Measurements from ENCODE around the gene RAB22A.
A peak's percentile ranks its signal among the peaks of the same experiment; 100 is the strongest.

The RAB22A gene

DNA sequence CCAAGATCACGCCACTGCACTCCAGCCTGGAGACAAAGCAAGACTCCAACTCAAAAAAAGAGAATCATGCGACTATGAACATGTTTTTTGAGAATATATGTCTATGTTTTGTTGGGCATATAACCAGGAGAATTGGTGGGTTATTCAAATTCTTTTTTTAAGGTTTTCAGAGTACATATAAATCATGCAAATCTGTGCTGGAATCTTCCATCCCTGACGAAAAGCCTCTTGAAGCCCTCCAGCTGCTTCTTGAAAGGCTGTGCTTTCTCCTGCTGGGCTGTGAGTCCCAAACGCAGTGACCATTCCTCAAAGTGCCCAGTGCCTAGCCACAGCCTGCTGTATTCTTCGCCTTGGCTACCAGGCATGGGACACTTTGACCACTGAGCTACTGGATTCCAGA, 9.2 kb upstream of the RAB22A start:
- DNase-seq (ENCODE audit: low read depth in 2 of 2, low spot score in 1 of 2) = no peak

DNA sequence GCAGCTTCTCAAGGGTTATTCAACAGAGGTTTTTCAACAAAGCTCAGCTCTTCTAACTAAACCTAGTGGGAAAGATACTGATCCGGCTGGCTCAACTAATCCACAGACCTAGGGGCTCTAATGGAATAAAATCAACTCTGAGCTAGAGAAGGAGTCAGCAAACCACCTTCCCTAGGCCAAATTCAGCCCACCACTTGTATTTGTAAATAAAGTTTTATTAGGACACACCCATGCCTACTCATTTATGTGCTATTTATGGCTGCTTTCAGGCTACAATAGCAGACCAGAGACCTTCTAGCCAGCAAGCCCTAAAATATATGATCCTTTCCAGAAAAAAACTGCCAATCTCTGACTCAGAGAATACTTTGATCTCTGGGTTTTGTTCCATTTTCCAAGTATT, 6.0 kb upstream of the RAB22A start:
- no peak for DNase-seq (ENCODE audit: low read depth in 2 of 2, low spot score in 1 of 2)

DNA sequence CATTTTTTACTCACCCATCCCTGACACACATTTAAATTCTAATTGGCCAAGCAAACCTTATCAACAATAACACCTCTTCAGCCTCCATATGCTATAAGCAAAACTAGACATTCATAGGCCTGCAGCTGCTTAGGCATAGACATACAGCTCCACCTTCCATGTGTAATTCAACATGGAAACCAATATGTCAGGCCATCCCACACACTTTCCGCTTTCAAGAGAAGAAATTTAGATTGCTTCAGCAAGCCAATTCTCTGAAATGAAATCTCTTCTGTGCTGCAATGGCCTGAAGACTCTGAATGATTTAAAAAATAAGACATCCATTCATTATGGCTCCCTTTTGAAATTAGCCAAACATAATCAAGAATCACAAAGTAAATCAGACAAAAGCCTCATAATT, 4.5 kb upstream of the RAB22A start:
- no peak for DNase-seq (ENCODE audit: low read depth in 2 of 2, low spot score in 1 of 2)

DNA sequence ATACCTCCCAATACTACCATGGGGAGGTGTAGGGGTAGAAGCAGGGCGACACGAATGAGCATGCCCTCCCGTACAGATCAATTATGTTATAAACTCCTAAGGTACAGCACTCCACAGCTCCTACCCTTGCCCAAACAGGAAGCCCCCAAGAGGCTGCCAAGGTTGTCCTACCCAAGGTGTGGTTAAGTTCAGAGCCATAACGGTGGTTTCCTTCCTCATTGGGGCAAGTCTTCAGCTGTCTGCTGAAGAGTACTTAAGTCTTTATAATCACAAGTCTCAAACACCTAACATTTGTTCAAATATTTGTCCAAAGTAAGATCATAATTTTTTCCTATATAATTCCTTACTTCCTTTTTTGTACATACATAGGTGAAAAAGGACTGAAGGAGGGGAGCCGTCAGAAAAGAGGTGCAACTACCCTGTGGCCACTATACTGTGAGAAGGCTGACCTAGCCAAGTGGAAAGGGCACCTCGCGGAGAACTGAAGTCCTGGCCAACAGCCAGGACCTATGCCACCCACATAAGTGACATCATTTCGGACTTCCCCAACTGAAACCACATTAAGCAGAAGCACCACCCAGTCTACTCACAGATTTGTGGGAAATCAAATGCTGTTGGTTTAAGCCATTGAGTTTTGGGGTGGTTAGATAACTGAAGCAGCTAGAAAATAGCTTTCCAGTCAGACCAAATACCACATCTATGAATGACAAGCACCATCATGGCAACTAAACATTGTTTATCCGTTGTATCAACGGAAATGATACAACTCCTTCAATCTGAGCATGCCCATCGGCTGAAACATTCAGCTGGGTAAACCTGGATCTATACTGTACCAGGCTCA, 2.9 kb upstream of the RAB22A start:
- peak; percentile 31 to 54 for DNase-seq (ENCODE audit: low read depth in 2 of 2, low spot score in 1 of 2)

DNA sequence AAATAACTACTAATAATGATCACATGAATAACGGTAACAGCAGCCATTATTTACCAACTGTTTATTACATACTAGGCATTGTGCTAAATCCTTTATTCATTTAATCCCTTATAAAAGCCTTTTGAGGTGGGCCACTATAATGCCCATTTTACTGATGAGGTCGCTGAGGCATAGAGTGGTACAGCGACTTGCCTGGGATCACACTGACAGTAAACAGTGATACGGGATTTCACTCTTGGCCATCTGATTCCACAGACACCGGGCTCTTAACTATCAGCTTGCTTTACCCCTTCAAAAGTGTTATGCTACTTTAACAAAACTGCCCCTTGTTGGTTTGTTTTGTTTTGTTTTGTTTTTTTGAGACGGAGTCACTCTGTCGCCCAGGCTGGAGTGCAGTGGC, 2.2 kb upstream of the RAB22A start:
- DNase-seq (ENCODE audit: low read depth in 2 of 2, low spot score in 1 of 2) = no peak

DNA sequence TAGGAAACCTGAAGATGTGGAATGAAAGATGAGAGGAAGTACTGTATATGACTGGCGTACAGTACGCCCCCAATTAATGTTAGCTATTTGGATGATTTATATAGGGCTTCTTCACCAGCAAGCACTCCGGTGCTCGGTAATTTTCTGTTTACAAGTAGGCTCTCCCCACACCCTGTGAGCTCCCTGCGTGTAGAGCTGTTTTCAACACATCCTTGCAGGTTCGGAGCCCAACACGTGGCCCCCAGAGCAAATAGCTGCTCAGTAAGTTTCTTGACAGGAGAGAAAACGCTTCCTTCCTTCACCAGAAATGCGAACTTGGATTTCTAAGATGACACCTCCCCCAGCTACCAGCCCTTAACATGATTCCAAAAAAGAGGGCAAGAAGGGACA, 1.2 kb upstream of the RAB22A start:
- DNase-seq (ENCODE audit: low read depth in 2 of 2, low spot score in 1 of 2) = no peak

DNA sequence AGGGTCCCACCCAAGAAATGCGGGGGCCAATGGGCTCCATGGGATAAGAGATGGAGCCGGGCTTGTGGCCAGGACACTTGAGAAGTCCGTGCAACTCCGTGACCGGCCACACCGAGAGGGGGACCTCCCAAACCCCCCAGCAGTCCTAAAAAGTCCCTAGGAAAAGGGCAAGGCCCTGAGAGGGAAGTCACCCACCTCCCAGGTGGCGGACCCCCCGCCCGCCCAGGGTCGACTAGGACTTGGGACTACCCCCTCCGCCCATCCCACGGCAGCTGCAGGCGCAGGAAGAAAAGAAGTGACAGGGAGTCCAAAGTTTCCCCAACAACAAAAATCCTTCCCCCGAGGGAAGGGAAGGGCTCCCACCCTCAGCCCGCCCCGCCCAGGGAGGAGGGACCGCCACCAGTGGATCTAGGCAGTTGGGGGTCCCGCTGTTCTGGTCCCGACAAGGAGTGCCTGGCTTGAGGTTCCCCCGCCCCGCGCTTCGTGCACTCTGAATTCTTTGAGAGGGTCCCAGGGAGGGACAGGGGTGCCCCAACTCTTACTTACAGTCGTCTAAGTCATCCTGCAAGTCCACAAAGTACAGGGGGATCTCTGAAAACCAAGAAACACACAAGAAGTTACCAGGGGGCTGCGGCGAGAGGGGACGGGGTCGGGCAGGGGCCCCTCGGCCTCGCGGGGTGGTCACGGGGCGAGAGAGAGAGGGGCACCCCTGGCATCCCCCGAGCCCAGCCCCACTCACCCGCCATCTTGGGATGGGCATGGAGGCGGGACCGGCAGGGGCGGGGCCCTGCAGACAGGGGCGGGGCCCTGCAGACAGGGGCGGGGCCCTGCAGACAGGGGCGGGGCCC, 611 bp upstream of the RAB22A start:
- DNase-seq (ENCODE audit: low read depth in 2 of 2, low spot score in 1 of 2) = peak; percentile 28 to 37

DNA sequence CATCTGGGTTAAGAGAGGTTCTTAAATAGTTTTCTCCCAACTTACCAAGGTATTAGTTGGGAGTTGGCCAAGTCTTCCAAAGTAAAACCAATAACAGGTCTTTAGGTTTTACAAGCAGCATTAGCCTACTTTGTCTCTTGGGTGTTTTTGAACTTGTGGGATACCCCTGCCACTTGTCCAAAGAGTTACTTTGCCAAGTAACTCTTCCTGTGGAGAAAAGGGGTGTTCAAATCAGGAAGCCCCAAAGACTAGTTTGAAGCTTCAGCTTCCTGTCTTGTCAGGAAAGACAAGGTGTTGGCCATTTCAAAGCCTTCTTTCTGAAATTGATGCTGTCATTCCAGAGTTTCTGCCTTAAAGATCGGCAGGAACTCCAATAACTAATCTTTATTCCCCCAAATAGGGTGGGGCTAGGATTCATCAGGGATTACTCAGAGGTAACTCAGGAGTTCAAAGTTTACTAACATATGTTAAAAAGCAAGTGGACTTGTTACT, 822 bp downstream of the RAB22A start:
- no peak for DNase-seq (ENCODE audit: low read depth in 2 of 2, low spot score in 1 of 2)

DNA sequence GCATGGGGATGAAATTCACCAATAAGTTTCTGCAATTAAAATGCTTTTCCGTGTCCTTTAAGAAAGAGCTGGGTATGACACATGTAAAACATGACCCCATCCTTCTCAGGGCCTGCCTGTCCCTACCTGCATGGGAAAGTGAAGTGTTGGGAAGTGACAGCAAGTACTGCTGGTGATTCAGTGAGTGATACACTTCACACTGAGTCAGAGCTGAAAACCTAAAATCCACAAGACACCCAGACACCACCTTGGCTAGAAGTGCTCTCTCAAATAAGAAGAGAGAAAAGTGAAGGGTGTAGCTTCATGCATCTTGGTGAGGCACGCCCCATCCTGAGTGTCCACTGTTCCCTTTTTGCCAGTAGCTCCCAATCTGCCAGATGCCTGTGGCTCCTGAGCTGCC, 3.3 kb downstream of the RAB22A start:
- no peak for DNase-seq (ENCODE audit: low read depth in 2 of 2, low spot score in 1 of 2)

DNA sequence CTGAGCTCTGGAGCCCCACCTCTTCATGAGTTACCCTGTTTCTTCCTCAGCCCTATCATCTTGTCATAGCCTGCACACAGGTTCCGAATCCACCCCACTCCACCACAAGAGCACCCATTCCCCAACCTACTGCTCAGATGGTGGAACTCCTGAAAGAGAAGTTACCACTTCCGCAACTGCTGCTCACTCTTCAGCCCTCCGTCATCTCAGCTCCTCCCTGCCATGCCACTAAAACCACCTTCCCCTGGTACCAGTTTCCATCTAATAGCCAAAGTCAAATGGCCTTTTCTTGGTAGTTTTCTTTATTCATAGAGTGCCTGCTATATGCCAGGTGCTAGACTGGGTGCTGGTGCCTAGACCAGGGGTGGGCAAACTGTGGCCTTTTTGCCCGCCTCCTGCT, 3.9 kb downstream of the RAB22A start:
- no peak for DNase-seq (ENCODE audit: low read depth in 2 of 2, low spot score in 1 of 2)

DNA sequence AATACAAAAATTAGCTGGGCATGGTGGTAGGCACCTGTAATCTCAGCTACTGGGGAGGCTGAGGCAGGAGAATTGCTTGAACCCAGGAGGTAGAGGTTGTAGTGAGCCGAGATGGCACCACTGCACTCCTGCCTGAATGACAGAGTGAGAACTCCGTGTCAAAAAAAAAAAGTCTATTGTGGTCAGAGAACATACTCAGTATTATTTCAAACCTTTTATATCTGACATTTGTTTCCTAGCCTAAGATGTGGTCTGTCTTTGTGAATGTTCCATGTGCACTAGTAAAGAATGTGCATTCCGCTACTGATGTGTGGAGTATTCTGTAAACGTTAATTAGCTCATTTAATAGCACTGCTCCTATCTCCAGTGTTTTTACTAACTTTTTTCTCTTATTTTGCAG, 11.7 kb downstream of the RAB22A start:
- no peak for DNase-seq (ENCODE audit: low read depth in 2 of 2, low spot score in 1 of 2)

DNA sequence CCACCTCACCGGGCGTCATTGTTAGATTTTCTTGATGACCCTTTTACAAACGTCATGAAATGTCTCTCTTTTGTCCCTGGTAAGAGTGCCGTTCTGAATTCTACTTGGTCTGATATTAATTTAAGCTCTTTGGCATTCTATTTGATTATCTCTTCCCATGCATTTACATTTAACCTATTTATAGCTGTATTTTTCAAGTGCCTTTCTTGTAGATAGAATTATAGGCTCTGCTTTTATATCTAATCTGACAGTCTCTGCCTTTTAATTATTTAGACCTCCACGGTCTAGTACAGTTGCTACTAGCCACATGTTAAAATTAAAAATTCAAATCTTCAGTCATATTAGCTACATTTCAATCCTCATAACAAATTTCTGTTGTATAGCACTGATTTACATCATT, 12.6 kb downstream of the RAB22A start:
- no peak for DNase-seq (ENCODE audit: low read depth in 2 of 2, low spot score in 1 of 2)

DNA sequence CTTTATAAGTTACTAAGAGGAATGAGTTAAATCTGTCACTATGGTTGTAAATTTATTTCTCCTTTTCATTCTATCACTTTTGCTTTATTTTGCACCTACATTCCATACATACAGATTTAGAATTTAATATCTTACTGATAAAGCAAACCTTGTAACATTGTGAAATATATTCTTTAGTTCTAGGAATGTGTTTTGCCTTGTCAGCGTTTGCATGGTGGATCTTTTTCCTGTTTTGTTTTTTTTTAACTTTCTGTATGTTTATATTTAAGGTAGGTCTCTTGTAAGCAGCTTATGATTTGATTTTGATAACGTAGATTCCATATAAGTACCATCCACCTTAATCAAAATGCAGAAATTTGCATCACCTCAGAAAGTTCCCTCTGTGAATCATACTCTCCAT, 16.4 kb downstream of the RAB22A start:
- DNase-seq (ENCODE audit: low read depth in 2 of 2, low spot score in 1 of 2) = no peak

DNA sequence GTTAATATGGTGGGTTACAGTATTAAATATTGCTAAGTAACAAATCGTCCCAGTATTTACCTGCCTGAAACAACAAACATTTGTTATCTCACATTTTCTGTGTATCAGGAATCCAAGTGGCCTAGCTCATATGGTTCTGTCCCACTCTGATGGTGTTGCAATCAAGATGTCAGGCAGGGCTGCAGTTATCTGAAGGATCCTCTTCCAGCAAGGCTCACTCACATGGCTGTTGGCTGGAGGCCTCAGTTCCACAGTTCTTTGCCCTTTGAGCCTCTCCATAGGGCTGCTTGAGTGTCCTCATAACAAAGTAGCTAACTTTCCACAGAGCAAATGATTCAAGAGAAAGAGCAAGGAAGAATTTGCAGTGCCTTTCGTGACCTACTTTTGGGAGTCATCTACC, 17.7 kb downstream of the RAB22A start:
- DNase-seq (ENCODE audit: low read depth in 2 of 2, low spot score in 1 of 2) = no peak

DNA sequence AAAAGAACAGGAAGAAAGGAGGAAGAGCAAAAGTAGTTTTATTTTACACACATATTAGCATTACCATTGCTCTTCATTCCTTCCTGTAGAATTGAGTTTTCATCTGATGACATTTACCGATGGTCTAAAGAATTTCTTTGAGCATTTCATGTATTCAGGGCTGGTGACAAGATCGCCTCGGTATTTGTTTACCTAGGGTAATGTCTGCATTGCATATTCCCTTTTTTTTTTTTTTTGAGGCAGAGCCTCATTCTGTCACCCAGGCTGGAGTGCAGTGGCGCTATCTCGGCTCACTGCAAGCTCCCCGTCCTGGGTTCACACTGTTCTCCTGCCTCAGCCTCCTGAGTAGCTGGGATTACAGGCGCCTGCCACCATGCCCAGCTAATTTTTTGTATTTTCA, 19.3 kb downstream of the RAB22A start:
- no peak for DNase-seq (ENCODE audit: low read depth in 2 of 2, low spot score in 1 of 2)

DNA sequence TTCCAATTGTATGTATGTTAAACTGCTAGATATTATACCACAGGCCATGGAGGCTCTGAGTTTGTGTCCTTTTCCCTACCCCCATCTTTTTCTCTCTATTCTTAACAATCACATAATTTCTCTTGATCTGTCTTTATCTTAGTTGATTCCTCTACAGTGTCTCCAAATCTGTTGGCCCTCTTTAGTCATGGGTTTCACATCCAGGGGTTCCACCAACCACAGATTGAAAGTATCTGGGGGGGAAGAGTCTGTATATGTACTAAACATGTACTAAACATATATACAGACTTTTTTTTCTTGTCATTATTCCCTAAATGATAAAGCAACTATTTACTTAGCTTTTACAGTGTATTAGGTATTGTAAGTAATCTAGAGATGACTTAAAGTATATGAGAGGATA, 20.2 kb downstream of the RAB22A start:
- no peak for DNase-seq (ENCODE audit: low read depth in 2 of 2, low spot score in 1 of 2)

DNA sequence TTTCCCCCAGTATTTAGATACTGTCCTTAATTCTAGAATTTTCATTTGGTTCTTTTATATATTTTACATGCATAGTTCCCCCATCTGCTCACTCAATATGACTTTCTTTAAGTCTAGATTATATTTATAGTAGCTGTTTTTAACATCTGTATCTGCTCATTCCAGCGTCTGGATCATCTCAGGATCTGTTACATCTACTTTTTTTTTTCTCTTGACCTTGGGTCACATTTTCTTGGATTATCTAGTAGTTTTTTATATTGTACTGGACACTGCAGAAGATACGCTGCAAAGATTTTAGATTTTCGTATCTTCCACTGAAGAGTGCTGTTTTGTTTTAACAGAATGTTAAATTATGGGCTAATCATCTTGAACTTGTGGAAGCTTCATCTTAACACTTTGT, 20.7 kb downstream of the RAB22A start:
- DNase-seq (ENCODE audit: low read depth in 2 of 2, low spot score in 1 of 2) = no peak

DNA sequence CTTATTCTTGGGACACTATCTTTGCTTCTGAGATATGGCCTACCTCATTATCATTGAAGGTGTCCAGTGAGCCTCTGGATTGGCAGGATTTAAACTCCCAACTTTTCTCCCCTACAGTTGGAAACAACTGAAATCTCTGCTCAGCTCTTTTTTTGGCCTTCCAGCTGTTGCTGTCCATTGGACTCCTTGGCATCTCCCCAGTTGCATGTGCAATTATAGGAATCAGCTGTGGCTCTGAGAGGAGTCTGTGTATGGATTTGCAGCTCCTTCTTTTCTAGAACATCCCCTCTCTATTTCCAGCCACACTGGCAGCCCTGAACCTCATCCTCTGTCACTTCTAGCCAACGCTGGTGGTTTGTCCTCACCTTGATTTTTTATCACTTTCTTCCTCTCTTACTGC, 21.2 kb downstream of the RAB22A start:
- no peak for DNase-seq (ENCODE audit: low read depth in 2 of 2, low spot score in 1 of 2)

DNA sequence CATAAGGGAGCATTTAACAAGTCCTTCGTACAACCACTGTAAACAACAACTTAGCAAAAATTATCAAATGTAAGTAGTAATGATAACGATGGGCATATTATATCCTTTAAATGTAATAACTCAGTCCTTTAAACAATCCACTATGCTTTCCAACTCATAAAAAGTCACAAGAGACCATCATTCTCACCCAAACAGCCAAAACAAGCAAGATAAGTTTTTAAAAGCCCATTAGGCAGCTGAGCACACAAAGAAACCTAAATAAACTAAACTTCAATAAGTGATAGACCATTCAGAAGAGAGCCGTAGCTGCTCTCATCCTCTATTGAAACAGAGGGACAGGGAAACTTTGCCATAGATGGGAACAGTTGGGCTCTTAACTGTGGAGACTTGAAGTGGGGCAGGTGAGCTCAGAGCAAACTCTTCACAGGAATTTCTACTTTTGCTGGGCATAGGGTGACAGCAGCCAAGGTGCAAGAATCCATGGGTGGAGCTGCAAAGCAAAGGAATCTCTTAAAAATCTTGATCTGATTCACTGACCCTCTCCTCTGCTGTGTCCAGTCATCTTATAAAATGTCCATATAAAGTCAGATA, 22.5 kb downstream of the RAB22A start:
- DNase-seq (ENCODE audit: low read depth in 2 of 2, low spot score in 1 of 2) = no peak

DNA sequence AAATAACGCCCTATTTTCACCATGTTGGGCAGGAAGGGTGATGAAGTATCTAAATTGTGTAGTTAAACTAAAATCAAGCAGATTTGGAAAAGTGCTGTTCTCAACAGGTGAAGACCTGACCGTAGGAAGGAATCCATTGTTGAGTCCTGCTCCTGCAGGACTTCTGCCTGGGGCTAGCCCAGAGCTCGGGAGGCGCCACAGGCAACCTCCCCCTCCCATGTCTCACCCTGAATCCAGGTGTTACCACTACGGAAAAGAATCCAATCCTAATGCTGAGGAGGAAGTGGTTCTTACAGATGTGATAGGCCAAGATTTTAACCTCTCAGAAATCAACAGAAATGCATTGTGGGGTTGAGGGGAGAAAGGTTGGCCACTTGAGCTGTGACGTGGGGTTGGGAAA, 30.2 kb downstream of the RAB22A start:
- DNase-seq (ENCODE audit: low read depth in 2 of 2, low spot score in 1 of 2) = no peak

DNA sequence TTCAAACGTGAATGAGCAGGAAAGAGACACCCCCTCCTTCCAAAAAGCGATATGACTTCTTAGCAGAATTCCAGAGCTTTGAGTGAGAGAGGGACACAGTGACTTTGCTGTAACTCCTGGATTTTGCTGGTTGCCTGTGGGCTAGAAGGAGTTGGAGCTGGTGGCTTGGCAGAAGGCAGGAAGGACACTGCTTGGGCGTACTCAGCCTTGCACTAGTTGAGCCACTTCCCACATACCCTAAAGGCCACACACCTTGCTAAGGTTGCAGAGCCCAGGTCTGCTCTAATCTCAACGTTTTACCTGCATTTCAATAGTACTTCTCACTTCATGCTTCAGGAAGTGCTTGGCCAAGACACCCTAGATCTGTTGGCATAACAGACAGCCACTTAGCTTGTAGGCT, 30.6 kb downstream of the RAB22A start:
- no peak for DNase-seq (ENCODE audit: low read depth in 2 of 2, low spot score in 1 of 2)

DNA sequence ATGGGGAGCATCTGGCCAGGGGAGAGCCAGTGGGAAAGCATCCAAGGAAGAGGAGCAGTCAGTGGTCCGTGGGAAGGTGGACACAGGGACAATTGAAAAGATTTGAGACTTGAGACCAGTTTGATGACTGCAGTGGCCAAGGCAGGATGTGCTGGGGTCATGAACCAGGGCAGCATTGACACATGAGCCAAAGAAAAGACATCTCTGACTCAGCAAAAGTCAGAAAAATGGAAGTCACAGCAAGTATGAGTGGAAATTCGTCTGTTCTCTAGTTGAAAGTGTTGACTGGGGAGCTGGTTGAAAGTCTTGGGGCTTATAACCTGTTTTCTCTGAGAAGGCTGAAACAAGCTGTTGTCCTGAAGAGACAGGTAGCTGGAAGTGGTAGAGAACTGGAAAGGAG, 31.3 kb downstream of the RAB22A start:
- DNase-seq (ENCODE audit: low read depth in 2 of 2, low spot score in 1 of 2) = no peak
